CD4-positive, alpha-beta T cell (primary cell): ENCODE data around the gene NMRAL1. TPM values are rescaled to one million over a fixed set of nuclear protein-coding genes. Genes with fewer than 3 reads are reported as not detected.

Experiments
- ATAC-seq: fragments of 200-7000 bp; cut with Tn5 transposase; one replicate; pipeline ENCODE4 v1.10.0; 2022; ENCODE audit warnings: mild to moderate bottlenecking; ENCODE audit not compliant: poor library complexity
- CTCF ChIA-PET: fragments of 350-600 bp; sonication (Branson Sonifier 250); formaldehyde crosslinking; loops from one replicate; lab custom pipeline; 2021; ENCODE audit warnings: antibody characterized with exemption, inconsistent platforms; lab: Charles Lee
- POLR2A ChIA-PET: fragments of 350-600 bp; sonication (Branson Sonifier 250); formaldehyde crosslinking; loops from one replicate; lab custom pipeline; 2021; ENCODE audit warnings: antibody characterized with exemption, inconsistent platforms; lab: Charles Lee
- DNase-seq, 14 experiments: peaks; one replicate each; pipeline ENCODE4 v3.0.0-alpha.2; 2013 to 2020; ENCODE audit warnings: mixed read lengths in 2 of 14
- H3K27ac ChIP-seq, 2 donors: one replicate each; pipeline versions ENCODE4 v1.5.1 to v1.7.0; 2013; ENCODE audit warnings: low read length in 2 of 2, low read depth in 1 of 2, mild to moderate bottlenecking in 1 of 2
- H3K27me3 ChIP-seq, 2 experiments: 1 replicate in 1 of 2; 2 replicates in 1 of 2; pipeline versions ENCODE4 v1.6.1 to v1.7.0; 2013; ENCODE audit warnings: low read length in 2 of 2, control low read depth in 1 of 2, mild to moderate bottlenecking in 1 of 2, moderate library complexity in 1 of 2; ENCODE audit not compliant: insufficient read depth in 2 of 2, control insufficient read depth in 1 of 2
- H3K36me3 ChIP-seq: one replicate; pipeline ENCODE4 v1.6.1; 2013; ENCODE audit warnings: low read length, control low read depth; ENCODE audit not compliant: insufficient read depth
- H3K4me1 ChIP-seq: one replicate; pipeline ENCODE4 v1.6.1; 2013; ENCODE audit warnings: low read length, control low read depth; ENCODE audit not compliant: insufficient read depth
- H3K4me3 ChIP-seq: one replicate; pipeline ENCODE4 v1.5.1; 2013; ENCODE audit warnings: mild to moderate bottlenecking, low read length, moderate library complexity
- H3K9me3 ChIP-seq, 2 experiments: 1 replicate in 1 of 2; 2 replicates in 1 of 2; pipeline versions ENCODE4 v1.6.1 to v1.7.0; 2013; ENCODE audit warnings: low read length in 2 of 2, mild to moderate bottlenecking in 2 of 2, control low read depth in 1 of 2, moderate library complexity in 1 of 2; ENCODE audit not compliant: control insufficient read depth in 1 of 2, insufficient read depth in 1 of 2
- H3K27ac Mint-ChIP-seq: one replicate; pipeline ENCODE4 v1.8.0; 2020; ENCODE audit warnings: mixed read lengths
- H3K27me3 Mint-ChIP-seq: one replicate; pipeline ENCODE4 v1.8.0; 2021; ENCODE audit warnings: mixed read lengths
- H3K36me3 Mint-ChIP-seq: one replicate; pipeline ENCODE4 v1.8.0; 2021; ENCODE audit warnings: low read depth, mixed read lengths
- H3K4me1 Mint-ChIP-seq: one replicate; pipeline ENCODE4 v1.8.0; 2021; ENCODE audit warnings: low read depth, mixed read lengths
- H3K4me3 Mint-ChIP-seq: one replicate; pipeline ENCODE4 v1.8.0; 2020; ENCODE audit warnings: mild to moderate bottlenecking, mixed read lengths
- H3K9me3 Mint-ChIP-seq: one replicate; pipeline ENCODE4 v1.8.0; 2020; ENCODE audit warnings: mixed read lengths
- CTCF ChIP-seq: fragments of 200-600 bp; IDR thresholded peaks from one replicate; pipeline ENCODE4 v1.8.0; 2022; ENCODE audit warnings: antibody characterized with exemption, mild to moderate bottlenecking
- intact Hi-C, 2 experiments: fragments of 100-400 bp; cut with DNase I in 1 of 2; cut with micrococcal nuclease in 1 of 2; formaldehyde crosslinking; loops; one replicate each; pipeline versions ENCODE4 v1.15.1 to v1.9.0; 2023 to 2025; cut with DNase I, micrococcal nuclease
- total RNA-seq, 174 experiments: library from RNA in 2 of 174; stranded (reverse) in 2 of 174; gene quantifications; one replicate each; pipeline ENCODE4 v1.2.3 and lab custom pipeline; 2021 to 2026

Gene NMRAL1
- total RNA-seq, 2 experiments from 2014 or later = 28.6 to 29.5 TPM

GRCh38 chr16:4435337-4436067 lies 38.9 kb downstream of the NMRAL1 start:
- Mint-ChIP-seq H3K36me3 (peaks cover 83% of the 10 kb centered on the region), H3K27me3 (no peaks in the 10 kb centered on the region), H3K4me3 (no peak overlapping the region), H3K9me3 (no peaks in the 10 kb centered on the region), H3K27ac (no peak overlapping the region), H3K4me1 (peaks cover 9% of the 10 kb centered on the region)
- intact Hi-C loops = no loop called here
- DNase-seq (no peak), ATAC-seq (no peak)
- POLR2A ChIA-PET = no interaction called here
- H3K27ac ChIP-seq = no peak overlapping the region
- H3K27me3 ChIP-seq = no peaks in the 10 kb centered on the region
- H3K4me3 ChIP-seq = no peak overlapping the region
- no peak for TF ChIP-seq CTCF
- no peaks in the 10 kb centered on the region for H3K4me1 ChIP-seq
- H3K36me3 ChIP-seq = peaks cover 76% of the 10 kb centered on the region
- H3K9me3 ChIP-seq = no peaks in the 10 kb centered on the region
- CTCF ChIA-PET = no interaction called here

- intact Hi-C loops = no loop called here
- ChIA-PET POLR2A (no interaction called here), CTCF (no interaction called here)
- Histone ChIP-seq H3K9me3 (no peaks in the 10 kb centered on the region), H3K27me3 (no peaks in the 10 kb centered on the region), H3K4me3 (no peak overlapping the region), H3K27ac (no peak overlapping the region), H3K4me1 (no peaks in the 10 kb centered on the region), H3K36me3 (peaks cover 67% of the 10 kb centered on the region)
- peak overlapping the region; percentile 51 for H3K27ac Mint-ChIP-seq
- no peak for TF ChIP-seq CTCF
- no peak for DNase-seq
- peaks cover 9% of the 10 kb centered on the region for H3K4me1 Mint-ChIP-seq
- no peaks in the 10 kb centered on the region for H3K9me3 Mint-ChIP-seq
- no peak overlapping the region for H3K4me3 Mint-ChIP-seq
- ATAC-seq = no peak
- H3K27me3 Mint-ChIP-seq = no peaks in the 10 kb centered on the region
- peaks cover 74% of the 10 kb centered on the region for H3K36me3 Mint-ChIP-seq
These were observed 40.3 kb downstream of the NMRAL1 start for GRCh38 chr16:4433914-4434787.

GRCh38 chr16:4433228-4433627 lies 41.2 kb downstream of the NMRAL1 start:
- H3K4me1 ChIP-seq = peaks cover 5% of the 10 kb centered on the region
- H3K27me3 Mint-ChIP-seq = no peaks in the 10 kb centered on the region

More at GRCh38 chr16:4433228-4433627, 41.2 kb downstream of the NMRAL1 start:
- H3K4me3 ChIP-seq = no peak overlapping the region
- H3K9me3 Mint-ChIP-seq = no peaks in the 10 kb centered on the region
- no peak overlapping the region for H3K27ac ChIP-seq
- ATAC-seq (no peak), DNase-seq (no peak)
- ChIA-PET CTCF (no interaction called here), POLR2A (no interaction called here)
- peaks cover 14% of the 10 kb centered on the region for H3K4me1 Mint-ChIP-seq
- peak overlapping the region; percentile 33 for H3K27ac Mint-ChIP-seq
- H3K4me3 Mint-ChIP-seq = no peak overlapping the region
- H3K9me3 ChIP-seq = no peaks in the 10 kb centered on the region
- no peaks in the 10 kb centered on the region for H3K27me3 ChIP-seq
- H3K36me3 Mint-ChIP-seq = peaks cover 70% of the 10 kb centered on the region
- H3K36me3 ChIP-seq = peaks cover 63% of the 10 kb centered on the region
- TF ChIP-seq CTCF = no peak
- intact Hi-C loops = no loop called here
